ENCODE results near the gene SMIM3. TPM values are rescaled to one million over a fixed set of nuclear protein-coding genes. Genes with fewer than 3 reads are reported as not detected.

SMIM3 gene
- total and polyA plus RNA-seq, 2 donors = 7.8 to 30.1 TPM

DNA sequence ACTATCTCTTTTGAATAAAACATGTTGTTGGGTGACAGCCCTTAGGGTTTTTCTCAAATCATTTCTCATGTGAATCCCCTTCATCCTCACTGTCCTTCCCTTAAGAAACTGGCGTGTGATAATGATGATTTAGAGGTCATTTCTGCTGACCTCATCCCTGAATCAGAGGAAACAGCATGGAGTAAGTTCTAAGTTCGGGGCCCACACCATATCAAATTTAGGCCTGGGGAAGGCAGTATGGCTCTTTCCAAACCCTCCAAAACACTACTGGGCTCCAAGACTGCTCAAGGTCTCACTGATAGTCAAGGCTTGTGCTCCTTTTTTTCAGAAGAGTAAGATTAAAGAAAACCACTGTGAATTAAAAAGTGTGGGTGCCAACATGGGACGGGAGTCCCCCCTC lies 872 bp upstream of the SMIM3 start:
- H3K9me3 ChIP-seq (ENCODE audit: control insufficient read depth in 2 of 2, insufficient read depth in 1 of 2, low read length in 1 of 2) = no peaks in the 10 kb centered on the region
- DNase-seq (ENCODE audit: low read depth in 6 of 9, low spot score in 9 of 9) = no peak
- H3K4me3 ChIP-seq (ENCODE audit: low read length in 2 of 2) = peak overlapping the region in 1 of 2 donors; percentile 74
- WGBS = 73% methylated on average over 3 of the region's 3 CpGs
- no peak overlapping the region for H3K27ac ChIP-seq (ENCODE audit: low read depth in 1 of 2, low read length in 1 of 2)
- H3K4me1 ChIP-seq (ENCODE audit: control insufficient read depth in 2 of 2, insufficient read depth in 2 of 2, low read length in 2 of 2) = peaks cover 28 to 48% of the 10 kb centered on the region in 2 donors
- peaks cover 0 to 11% of the 10 kb centered on the region in 2 donors for H3K27me3 ChIP-seq (ENCODE audit: control insufficient read depth in 2 of 2, insufficient read depth in 1 of 2, low read length in 1 of 2)
- H3K36me3 ChIP-seq (ENCODE audit: control insufficient read depth in 2 of 2, insufficient read depth in 2 of 2, low read length in 1 of 2) = no peaks in the 10 kb centered on the region

DNA sequence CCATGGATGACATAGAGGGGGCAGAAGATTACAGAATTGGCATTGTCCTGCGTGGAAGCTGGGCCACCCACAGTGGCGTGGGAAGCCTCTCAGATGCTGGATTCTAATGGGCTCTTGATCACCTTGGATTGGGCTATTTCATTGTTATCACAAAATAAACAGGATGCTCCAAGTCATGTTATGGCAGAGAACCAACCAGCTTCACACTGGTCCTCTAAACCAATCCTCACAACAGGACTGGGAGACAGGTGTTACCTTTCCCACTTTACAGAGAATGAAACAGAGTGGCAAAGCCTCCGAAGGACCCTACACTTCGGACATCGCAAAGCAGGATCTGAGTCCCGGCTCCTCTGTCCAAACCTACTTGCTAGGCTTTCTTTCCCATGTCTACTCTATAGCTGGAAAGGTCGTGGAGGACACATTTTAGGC lies 455 bp upstream of the SMIM3 start:
- peak overlapping the region; percentile 72 to 74 for H3K4me3 ChIP-seq (ENCODE audit: low read length in 2 of 2)
- 25% methylated on average over 7 of the region's 7 CpGs for WGBS
- H3K4me1 ChIP-seq (ENCODE audit: control insufficient read depth in 2 of 2, insufficient read depth in 2 of 2, low read length in 2 of 2) = peaks cover 32 to 52% of the 10 kb centered on the region in 2 donors
- H3K27me3 ChIP-seq (ENCODE audit: control insufficient read depth in 2 of 2, insufficient read depth in 1 of 2, low read length in 1 of 2) = peaks cover 0 to 11% of the 10 kb centered on the region in 2 donors
- no peaks in the 10 kb centered on the region for H3K36me3 ChIP-seq (ENCODE audit: control insufficient read depth in 2 of 2, insufficient read depth in 2 of 2, low read length in 1 of 2)
- no peaks in the 10 kb centered on the region for H3K9me3 ChIP-seq (ENCODE audit: control insufficient read depth in 2 of 2, insufficient read depth in 1 of 2, low read length in 1 of 2)
- DNase-seq (ENCODE audit: low read depth in 6 of 9, low spot score in 9 of 9) = no peak
- peak overlapping the region in 1 of 2 donors; percentile 90 for H3K27ac ChIP-seq (ENCODE audit: low read depth in 1 of 2, low read length in 1 of 2)

DNA sequence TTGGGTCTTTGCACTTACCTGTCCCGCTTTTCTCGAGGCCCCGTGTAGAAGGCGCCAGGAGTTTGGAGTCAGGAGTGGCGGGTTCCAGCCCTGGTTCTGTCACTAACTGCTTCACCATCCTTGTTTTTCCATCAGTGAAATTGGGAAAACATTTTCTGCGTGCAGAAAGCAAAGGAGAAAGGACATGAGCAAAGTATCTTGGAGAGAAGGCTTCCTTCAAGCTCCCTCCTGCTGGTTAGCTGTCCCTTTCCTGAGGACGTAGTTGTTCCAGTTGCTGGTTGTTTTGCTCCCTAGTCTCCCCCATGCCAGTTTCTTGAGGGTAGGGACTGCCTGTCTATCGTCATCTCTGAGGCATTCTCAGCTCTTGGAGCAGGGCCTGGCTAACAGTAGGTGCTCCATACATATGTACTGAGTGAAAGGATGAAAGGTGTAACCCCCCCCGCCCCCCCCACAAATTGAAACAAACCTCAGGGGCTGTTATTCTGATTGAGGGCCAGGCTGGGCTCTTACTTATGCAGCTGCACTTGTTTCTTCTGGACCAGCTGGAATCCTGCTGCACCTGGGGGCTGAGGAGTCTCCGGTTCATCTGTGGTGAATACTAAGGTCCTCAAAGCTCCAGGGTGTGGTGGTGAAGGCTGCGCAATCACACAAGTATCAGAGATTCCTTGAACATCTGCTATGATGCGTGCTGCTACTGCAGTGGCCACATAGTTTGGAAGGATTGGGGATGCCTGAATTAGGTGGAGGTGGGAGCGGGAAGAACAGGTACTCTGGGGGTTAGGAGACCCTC lies 1.0 kb downstream of the SMIM3 start:
- DNase-seq (ENCODE audit: low read depth in 6 of 9, low spot score in 9 of 9) = peak in 4 of 9 donors; percentile 43 to 78 (median 54)
- Histone ChIP-seq H3K4me3 (ENCODE audit: low read length in 2 of 2) (peak overlapping the region; percentile 72 to 74), H3K9me3 (ENCODE audit: control insufficient read depth in 2 of 2, insufficient read depth in 1 of 2, low read length in 1 of 2) (no peaks in the 10 kb centered on the region), H3K27ac (ENCODE audit: low read depth in 1 of 2, low read length in 1 of 2) (peak overlapping the region; percentile 84 to 90), H3K27me3 (ENCODE audit: control insufficient read depth in 2 of 2, insufficient read depth in 1 of 2, low read length in 1 of 2) (peaks cover 0 to 11% of the 10 kb centered on the region in 2 donors), H3K4me1 (ENCODE audit: control insufficient read depth in 2 of 2, insufficient read depth in 2 of 2, low read length in 2 of 2) (peaks cover 44 to 64% of the 10 kb centered on the region in 2 donors), H3K36me3 (ENCODE audit: control insufficient read depth in 2 of 2, insufficient read depth in 2 of 2, low read length in 1 of 2) (no peaks in the 10 kb centered on the region)
- 14% methylated on average over 13 of the region's 13 CpGs for WGBS

DNA sequence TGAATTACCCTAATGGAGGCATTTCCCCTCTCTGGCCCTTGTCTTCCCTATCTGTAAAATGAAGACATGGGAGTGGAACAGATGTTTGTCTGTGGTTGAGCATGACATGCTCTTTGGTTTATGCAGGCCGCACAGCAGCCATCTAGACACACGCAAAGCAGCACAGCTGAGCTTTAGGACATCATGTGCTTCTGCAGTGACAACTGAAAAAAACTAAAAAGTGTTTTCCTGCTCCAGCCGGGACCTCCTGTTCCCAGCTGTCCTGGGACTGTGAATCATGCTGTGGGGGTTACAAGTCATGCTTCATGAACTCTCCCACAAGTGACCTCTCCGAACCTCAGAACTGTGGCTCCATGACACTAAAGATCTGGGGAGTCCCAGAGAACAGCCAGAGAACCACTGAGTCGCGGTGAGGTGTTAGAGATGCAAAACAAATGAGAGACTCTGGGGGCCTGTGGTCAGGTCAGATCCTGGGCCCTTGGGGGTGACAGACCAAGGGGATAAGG lies 1.7 kb downstream of the SMIM3 start:
- Histone ChIP-seq H3K9me3 (ENCODE audit: control insufficient read depth in 2 of 2, insufficient read depth in 1 of 2, low read length in 1 of 2) (no peaks in the 10 kb centered on the region), H3K4me1 (ENCODE audit: control insufficient read depth in 2 of 2, insufficient read depth in 2 of 2, low read length in 2 of 2) (peaks cover 44 to 64% of the 10 kb centered on the region in 2 donors), H3K36me3 (ENCODE audit: control insufficient read depth in 2 of 2, insufficient read depth in 2 of 2, low read length in 1 of 2) (no peaks in the 10 kb centered on the region), H3K4me3 (ENCODE audit: low read length in 2 of 2) (peak overlapping the region in 1 of 2 donors; percentile 74), H3K27ac (ENCODE audit: low read depth in 1 of 2, low read length in 1 of 2) (peak overlapping the region; percentile 84 to 90), H3K27me3 (ENCODE audit: control insufficient read depth in 2 of 2, insufficient read depth in 1 of 2, low read length in 1 of 2) (peaks cover 0 to 11% of the 10 kb centered on the region in 2 donors)
- 42% methylated on average over 6 of the region's 6 CpGs for WGBS
- DNase-seq (ENCODE audit: low read depth in 6 of 9, low spot score in 9 of 9) = peak in 4 of 9 donors; percentile 42 to 79 (median 52)

DNA sequence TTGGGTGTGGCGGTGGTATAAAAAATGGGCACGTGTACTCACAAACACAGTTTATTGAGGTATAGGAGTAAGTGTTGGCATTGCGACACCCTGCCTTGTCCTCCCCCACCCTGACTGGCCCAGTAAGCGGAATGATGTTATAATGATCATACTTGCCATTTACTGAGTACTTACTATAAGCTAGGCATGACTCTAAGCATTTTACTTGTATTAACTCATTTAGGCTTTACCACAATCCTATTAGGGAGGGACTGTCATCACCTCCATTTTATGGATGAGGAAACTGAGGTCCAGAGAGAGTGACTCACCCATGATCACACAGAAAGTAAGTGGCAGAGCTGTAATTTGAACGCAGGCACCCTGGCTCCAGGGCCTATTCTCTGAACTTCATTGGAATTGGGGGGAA lies 2.3 kb downstream of the SMIM3 start:
- Histone ChIP-seq H3K4me1 (ENCODE audit: control insufficient read depth in 2 of 2, insufficient read depth in 2 of 2, low read length in 2 of 2) (peaks cover 44 to 64% of the 10 kb centered on the region in 2 donors), H3K27ac (ENCODE audit: low read depth in 1 of 2, low read length in 1 of 2) (peak overlapping the region; percentile 61 to 84), H3K4me3 (ENCODE audit: low read length in 2 of 2) (peak overlapping the region in 1 of 2 donors; percentile 74), H3K36me3 (ENCODE audit: control insufficient read depth in 2 of 2, insufficient read depth in 2 of 2, low read length in 1 of 2) (no peaks in the 10 kb centered on the region), H3K27me3 (ENCODE audit: control insufficient read depth in 2 of 2, insufficient read depth in 1 of 2, low read length in 1 of 2) (peaks cover 0 to 11% of the 10 kb centered on the region in 2 donors), H3K9me3 (ENCODE audit: control insufficient read depth in 2 of 2, insufficient read depth in 1 of 2, low read length in 1 of 2) (no peaks in the 10 kb centered on the region)
- DNase-seq (ENCODE audit: low read depth in 6 of 9, low spot score in 9 of 9) = no peak
- 82% methylated on average over 5 of the region's 5 CpGs for WGBS

DNA sequence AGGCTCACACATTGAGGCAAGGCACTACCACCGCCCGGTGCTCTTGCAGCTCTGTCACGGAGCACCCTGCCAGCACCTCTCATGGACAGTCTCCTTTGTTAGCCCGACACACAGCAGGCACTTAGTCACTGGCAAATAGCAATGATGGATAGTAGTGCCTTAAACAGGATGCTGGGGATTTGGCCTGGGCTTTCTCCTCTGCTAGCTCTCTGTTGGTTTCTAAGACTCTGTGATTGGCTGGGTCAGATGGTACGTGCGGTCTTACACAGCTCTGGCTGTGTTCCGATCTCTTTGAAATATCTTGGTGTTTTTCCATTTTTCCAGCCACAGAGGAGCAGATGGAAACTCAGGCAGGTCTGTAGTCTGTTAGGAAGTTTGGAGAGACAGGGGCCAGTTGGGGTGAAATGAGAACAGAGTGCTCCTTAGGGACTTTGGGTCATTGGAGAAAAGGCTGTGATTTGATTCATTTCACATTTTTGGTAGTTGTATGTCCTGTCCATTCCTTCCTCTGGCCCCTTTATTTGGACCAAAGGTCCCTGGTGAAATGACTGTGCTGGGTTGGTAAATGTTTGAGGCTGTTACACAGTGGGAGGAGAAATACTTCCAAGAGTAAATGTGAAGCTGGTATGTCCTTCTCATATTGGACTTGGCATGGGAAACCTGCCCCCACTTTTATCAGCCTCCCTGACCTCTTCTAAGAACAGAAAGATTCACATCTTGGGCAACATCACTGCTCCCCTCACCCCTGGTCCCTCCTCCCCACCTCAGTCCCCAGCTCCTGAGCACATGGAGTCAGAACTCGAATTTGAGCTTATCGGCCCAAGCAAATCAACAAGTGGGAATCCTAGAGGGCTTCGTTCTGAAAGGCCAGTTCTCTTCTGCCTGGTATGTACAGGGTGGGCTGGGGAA lies 3.4 kb downstream of the SMIM3 start:
- Histone ChIP-seq H3K27me3 (ENCODE audit: control insufficient read depth in 2 of 2, insufficient read depth in 1 of 2, low read length in 1 of 2) (peaks cover 0 to 11% of the 10 kb centered on the region in 2 donors), H3K27ac (ENCODE audit: low read depth in 1 of 2, low read length in 1 of 2) (peak overlapping the region in 1 of 2 donors; percentile 18), H3K4me1 (ENCODE audit: control insufficient read depth in 2 of 2, insufficient read depth in 2 of 2, low read length in 2 of 2) (peaks cover 46 to 64% of the 10 kb centered on the region in 2 donors), H3K4me3 (ENCODE audit: low read length in 2 of 2) (no peak overlapping the region), H3K9me3 (ENCODE audit: control insufficient read depth in 2 of 2, insufficient read depth in 1 of 2, low read length in 1 of 2) (peaks cover 0 to 4% of the 10 kb centered on the region in 2 donors), H3K36me3 (ENCODE audit: control insufficient read depth in 2 of 2, insufficient read depth in 2 of 2, low read length in 1 of 2) (no peaks in the 10 kb centered on the region)
- WGBS = 91% methylated on average over 10 of the region's 10 CpGs
- DNase-seq (ENCODE audit: low read depth in 6 of 9, low spot score in 9 of 9) = no peak

DNA sequence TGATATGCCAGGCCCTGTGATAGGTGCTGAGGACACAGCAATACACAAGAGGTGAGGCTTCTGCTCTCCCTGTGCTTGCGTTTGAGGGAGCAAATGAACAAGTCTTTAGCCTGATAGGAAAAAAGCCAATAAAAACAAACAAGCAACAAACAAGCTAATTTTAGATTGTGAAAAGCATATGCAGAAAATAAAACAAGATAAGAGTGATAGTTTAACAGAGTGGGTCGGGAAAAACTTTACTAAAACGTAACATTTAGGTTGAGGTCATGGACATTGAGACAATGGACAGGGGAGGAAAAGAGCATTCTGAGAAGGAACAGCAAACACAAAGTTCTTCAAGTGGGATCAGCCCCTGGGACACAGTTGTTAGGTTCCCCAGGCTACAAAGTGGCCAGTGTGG lies 4.3 kb downstream of the SMIM3 start:
- DNase-seq (ENCODE audit: low read depth in 6 of 9, low spot score in 9 of 9) = no peak
- WGBS = 63% methylated on average over 3 of the region's 3 CpGs
- Histone ChIP-seq H3K9me3 (ENCODE audit: control insufficient read depth in 2 of 2, insufficient read depth in 1 of 2, low read length in 1 of 2) (peaks cover 0 to 4% of the 10 kb centered on the region in 2 donors), H3K27me3 (ENCODE audit: control insufficient read depth in 2 of 2, insufficient read depth in 1 of 2, low read length in 1 of 2) (peaks cover 0 to 9% of the 10 kb centered on the region in 2 donors), H3K36me3 (ENCODE audit: control insufficient read depth in 2 of 2, insufficient read depth in 2 of 2, low read length in 1 of 2) (no peaks in the 10 kb centered on the region), H3K4me1 (ENCODE audit: control insufficient read depth in 2 of 2, insufficient read depth in 2 of 2, low read length in 2 of 2) (peaks cover 46 to 64% of the 10 kb centered on the region in 2 donors), H3K27ac (ENCODE audit: low read depth in 1 of 2, low read length in 1 of 2) (peak overlapping the region; percentile 71 to 83), H3K4me3 (ENCODE audit: low read length in 2 of 2) (peak overlapping the region in 1 of 2 donors; percentile 19)

DNA sequence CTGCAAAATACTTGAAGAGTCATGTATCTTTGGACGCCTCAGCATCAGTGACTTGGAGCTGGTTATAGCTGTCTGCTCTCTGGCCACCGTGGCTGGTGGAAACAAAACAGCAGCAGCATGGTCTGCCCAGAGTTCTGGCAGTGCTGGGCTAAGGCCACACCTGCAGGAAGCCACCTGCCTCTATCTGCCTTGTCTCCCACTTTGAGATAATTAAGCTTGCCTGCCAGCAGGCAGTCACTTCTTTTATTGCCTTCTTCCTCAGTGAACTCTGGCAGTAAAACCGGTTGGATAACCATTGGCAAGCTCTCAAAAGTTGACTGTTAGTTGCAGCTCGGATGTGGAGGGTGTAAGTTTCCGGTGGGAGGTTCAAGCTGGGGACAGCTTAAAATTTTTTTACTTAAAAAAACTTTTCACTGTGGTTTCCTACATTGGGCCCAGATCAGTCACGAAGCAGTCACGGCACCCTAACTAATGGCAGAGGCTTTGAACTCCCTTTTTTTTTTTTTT lies 4.9 kb downstream of the SMIM3 start:
- Histone ChIP-seq H3K27me3 (ENCODE audit: control insufficient read depth in 2 of 2, insufficient read depth in 1 of 2, low read length in 1 of 2) (peaks cover 0 to 3% of the 10 kb centered on the region in 2 donors), H3K36me3 (ENCODE audit: control insufficient read depth in 2 of 2, insufficient read depth in 2 of 2, low read length in 1 of 2) (no peaks in the 10 kb centered on the region), H3K4me1 (ENCODE audit: control insufficient read depth in 2 of 2, insufficient read depth in 2 of 2, low read length in 2 of 2) (peaks cover 46 to 58% of the 10 kb centered on the region in 2 donors), H3K9me3 (ENCODE audit: control insufficient read depth in 2 of 2, insufficient read depth in 1 of 2, low read length in 1 of 2) (peaks cover 0 to 4% of the 10 kb centered on the region in 2 donors), H3K27ac (ENCODE audit: low read depth in 1 of 2, low read length in 1 of 2) (peak overlapping the region; percentile 71 to 83), H3K4me3 (ENCODE audit: low read length in 2 of 2) (peak overlapping the region in 1 of 2 donors; percentile 19)
- peak in 4 of 9 donors; percentile 50 to 81 (median 58) for DNase-seq (ENCODE audit: low read depth in 6 of 9, low spot score in 9 of 9)
- WGBS = 1% methylated on average over 7 of the region's 7 CpGs
